Activated CD8-positive, alpha-beta memory T cell treated with anti-CD3 and anti-CD28 coated beads, Interleukin-2, amount 10 ng/mL, durations not matched to agents 7 days and 5 days (primary cell): Measurements from ENCODE around the gene NECTIN4. TPM values are rescaled to one million over a fixed set of nuclear protein-coding genes. Genes with fewer than 3 reads are reported as not detected.

Experiments used
- ATAC-seq: fragments of 150-1000 bp; cut with Tn5 transposase; one replicate; pipeline ENCODE4 v1.10.0; 2021; ENCODE audit warnings: moderate library complexity
- CTCF ChIA-PET: fragments of 350-600 bp; sonication (Branson Sonifier 250); formaldehyde crosslinking; loops from one replicate; lab custom pipeline; 2021; ENCODE audit warnings: antibody characterized with exemption; lab: Charles Lee
- DNase-seq: peaks from one replicate; pipeline ENCODE4 v3.0.0-alpha.2; 2020
- H3K27ac Mint-ChIP-seq: one replicate; pipeline ENCODE4 v1.8.0; 2021; ENCODE audit warnings: mild to moderate bottlenecking, mixed read lengths
- H3K27me3 Mint-ChIP-seq: one replicate; pipeline ENCODE4 v1.8.0; 2021; ENCODE audit warnings: mixed read lengths
- H3K36me3 Mint-ChIP-seq: one replicate; pipeline ENCODE4 v1.8.0; 2021; ENCODE audit warnings: mild to moderate bottlenecking, mixed read lengths
- H3K4me1 Mint-ChIP-seq: one replicate; pipeline ENCODE4 v1.8.0; 2021; ENCODE audit warnings: mixed read lengths
- H3K4me3 Mint-ChIP-seq: one replicate; pipeline ENCODE4 v1.8.0; 2021; ENCODE audit warnings: mild to moderate bottlenecking, moderate library complexity, mixed read lengths
- H3K9me3 Mint-ChIP-seq: one replicate; pipeline ENCODE4 v1.8.0; 2022; ENCODE audit warnings: low read depth, mixed read lengths
- total RNA-seq, 2 experiments: library from RNA; stranded (reverse); gene quantifications; one replicate each; pipeline ENCODE4 v1.2.3, GENCODE V29; 2021

Gene NECTIN4
- total RNA-seq, 2 experiments from 2014 or later: 0.12 TPM

GRCh38 chr1:161086457-161086856 lies 2.9 kb downstream of the NECTIN4 start:
- no peaks in the 10 kb centered on the region for H3K9me3 Mint-ChIP-seq
- CTCF ChIA-PET: interaction anchor here (1.2 to 4.8 kb wide), 3 partner anchors 11 to 16 kb away, joined by 3 to 22 read pairs (median 6); partner anchors contain the start of genes ARHGAP30 and KLHDC9
- H3K27me3 Mint-ChIP-seq: no peaks in the 10 kb centered on the region
- ATAC-seq (no peak), DNase-seq (no peak)
- H3K36me3 Mint-ChIP-seq: no peaks in the 10 kb centered on the region
- H3K4me1 Mint-ChIP-seq: peaks cover 9% of the 10 kb centered on the region
- H3K4me3 Mint-ChIP-seq: no peak overlapping the region
- no peak overlapping the region for H3K27ac Mint-ChIP-seq

GRCh38 chr1:161085165-161085564 lies 4.2 kb downstream of the NECTIN4 start:
- no peak overlapping the region for H3K4me3 Mint-ChIP-seq
- H3K4me1 Mint-ChIP-seq: peaks cover 3% of the 10 kb centered on the region
- no peaks in the 10 kb centered on the region for H3K27me3 Mint-ChIP-seq
- H3K27ac Mint-ChIP-seq: no peak overlapping the region
- no peak for ATAC-seq
- no peaks in the 10 kb centered on the region for H3K36me3 Mint-ChIP-seq
- CTCF ChIA-PET: interaction anchor here (1.7 to 4.8 kb wide), 2 partner anchors 12 to 15 kb away, joined by 6 to 22 read pairs; partner anchors contain the start of genes ARHGAP30 and KLHDC9
- no peaks in the 10 kb centered on the region for H3K9me3 Mint-ChIP-seq
- no peak for DNase-seq

- Mint-ChIP-seq H3K9me3 (no peaks in the 10 kb centered on the region), H3K4me3 (no peak overlapping the region), H3K4me1 (peaks cover 9% of the 10 kb centered on the region), H3K36me3 (no peaks in the 10 kb centered on the region), H3K27me3 (no peaks in the 10 kb centered on the region), H3K27ac (no peak overlapping the region)
- CTCF ChIA-PET: interaction anchor here (4.8 kb wide), 1 partner anchor 13 kb away, joined by 22 read pairs; the partner anchor contains the start of gene KLHDC9
- ATAC-seq: no peak
- DNase-seq: no peak
Observed at GRCh38 chr1:161084597-161084988, 4.8 kb downstream of the NECTIN4 start.

- peaks cover 12% of the 10 kb centered on the region for H3K4me1 Mint-ChIP-seq
- DNase-seq (no peak), ATAC-seq (no peak)
- CTCF ChIA-PET: interaction anchor here (2.2 to 4.8 kb wide), 3 partner anchors 12 to 15 kb away, joined by 5 to 22 read pairs (median 12); partner anchors contain the start of gene KLHDC9
- H3K27me3 Mint-ChIP-seq: no peaks in the 10 kb centered on the region
- no peaks in the 10 kb centered on the region for H3K36me3 Mint-ChIP-seq
- no peak overlapping the region for H3K4me3 Mint-ChIP-seq
- H3K27ac Mint-ChIP-seq: no peak overlapping the region
- H3K9me3 Mint-ChIP-seq: no peaks in the 10 kb centered on the region
Observed at GRCh38 chr1:161083748-161084596, 5.4 kb downstream of the NECTIN4 start.

- ATAC-seq (no peak), DNase-seq (no peak)
- H3K27me3 Mint-ChIP-seq: no peaks in the 10 kb centered on the region
- no peak overlapping the region for H3K4me3 Mint-ChIP-seq
- H3K27ac Mint-ChIP-seq: no peak overlapping the region
- CTCF ChIA-PET: interaction anchor here (2.2 to 4.8 kb wide), 3 partner anchors 12 to 14 kb away, joined by 5 to 22 read pairs (median 12); partner anchors contain the start of gene KLHDC9
- peaks cover 12% of the 10 kb centered on the region for H3K4me1 Mint-ChIP-seq
- no peaks in the 10 kb centered on the region for H3K36me3 Mint-ChIP-seq
- no peaks in the 10 kb centered on the region for H3K9me3 Mint-ChIP-seq
Observed at GRCh38 chr1:161082996-161083747, 6.2 kb downstream of the NECTIN4 start.

GRCh38 chr1:161082483-161082882 lies 6.9 kb downstream of the NECTIN4 start:
- H3K4me1 Mint-ChIP-seq: peaks cover 12% of the 10 kb centered on the region

GRCh38 chr1:161081519-161081918 lies 7.8 kb downstream of the NECTIN4 start:
- Mint-ChIP-seq H3K4me1 (peaks cover 12% of the 10 kb centered on the region), H3K27me3 (no peaks in the 10 kb centered on the region), H3K4me3 (no peak overlapping the region), H3K27ac (no peak overlapping the region), H3K9me3 (no peaks in the 10 kb centered on the region), H3K36me3 (no peaks in the 10 kb centered on the region)
- no peak for DNase-seq
- CTCF ChIA-PET: interaction anchor here (1.4 to 3.2 kb wide), 2 partner anchors 9 to 10 kb away, joined by 3 to 12 read pairs; no protein-coding TSS in a partner anchor
- ATAC-seq: no peak

More at GRCh38 chr1:161082483-161082882, 6.9 kb downstream of the NECTIN4 start:
- no peaks in the 10 kb centered on the region for H3K27me3 Mint-ChIP-seq
- no peaks in the 10 kb centered on the region for H3K9me3 Mint-ChIP-seq
- CTCF ChIA-PET: interaction anchor here (2.2 to 3.2 kb wide), 2 partner anchors 11 to 14 kb away, joined by 5 to 12 read pairs; no protein-coding TSS in a partner anchor
- H3K4me3 Mint-ChIP-seq: no peak overlapping the region
- ATAC-seq: no peak
- DNase-seq: no peak
- no peaks in the 10 kb centered on the region for H3K36me3 Mint-ChIP-seq
- H3K27ac Mint-ChIP-seq: no peak overlapping the region

- Mint-ChIP-seq H3K27me3 (no peaks in the 10 kb centered on the region), H3K36me3 (no peaks in the 10 kb centered on the region), H3K4me3 (no peak overlapping the region), H3K27ac (no peak overlapping the region), H3K9me3 (no peaks in the 10 kb centered on the region), H3K4me1 (peaks cover 12% of the 10 kb centered on the region)
- ATAC-seq (no peak), DNase-seq (no peak)
- CTCF ChIA-PET: interaction anchor here (0.8 to 3.2 kb wide), 3 partner anchors 9 to 10 kb away, joined by 3 to 12 read pairs (median 3); no protein-coding TSS in a partner anchor
Observed at GRCh38 chr1:161080441-161081405, 8.6 kb downstream of the NECTIN4 start.

- no peak overlapping the region for H3K4me3 Mint-ChIP-seq
- ATAC-seq (no peak), DNase-seq (no peak)
- no peaks in the 10 kb centered on the region for H3K36me3 Mint-ChIP-seq
- CTCF ChIA-PET: interaction anchor here (0.8 to 2.6 kb wide), 4 partner anchors 8 to 38 kb away, joined by 3 to 15 read pairs (median 4); partner anchors contain the start of genes KLHDC9 and NECTIN4
- no peaks in the 10 kb centered on the region for H3K27me3 Mint-ChIP-seq
- no peaks in the 10 kb centered on the region for H3K9me3 Mint-ChIP-seq
- peaks cover 12% of the 10 kb centered on the region for H3K4me1 Mint-ChIP-seq
- no peak overlapping the region for H3K27ac Mint-ChIP-seq
Observed at GRCh38 chr1:161079436-161080110, 9.8 kb downstream of the NECTIN4 start.

- CTCF ChIA-PET: interaction anchor here (2.6 kb wide), 1 partner anchor 20 kb away, joined by 15 read pairs; the partner anchor contains the start of gene KLHDC9
Observed at GRCh38 chr1:161077426-161077825, 11.9 kb downstream of the NECTIN4 start.

GRCh38 chr1:161076410-161076809 lies 12.9 kb downstream of the NECTIN4 start:
- DNase-seq (no peak), ATAC-seq (no peak)
- no peaks in the 10 kb centered on the region for H3K36me3 Mint-ChIP-seq
- peaks cover 32% of the 10 kb centered on the region for H3K4me1 Mint-ChIP-seq
- no peaks in the 10 kb centered on the region for H3K27me3 Mint-ChIP-seq
- CTCF ChIA-PET: interaction anchor here (0.5 to 1.6 kb wide), 2 partner anchors 21 to 84 kb away, joined by 3 to 7 read pairs; partner anchors contain the start of gene KLHDC9
- H3K4me3 Mint-ChIP-seq: no peak overlapping the region
- no peaks in the 10 kb centered on the region for H3K9me3 Mint-ChIP-seq
- H3K27ac Mint-ChIP-seq: no peak overlapping the region

More at GRCh38 chr1:161077426-161077825, 11.9 kb downstream of the NECTIN4 start:
- ATAC-seq (no peak), DNase-seq (no peak)
- no peaks in the 10 kb centered on the region for H3K9me3 Mint-ChIP-seq
- peaks cover 24% of the 10 kb centered on the region for H3K4me1 Mint-ChIP-seq
- no peak overlapping the region for H3K27ac Mint-ChIP-seq
- no peaks in the 10 kb centered on the region for H3K27me3 Mint-ChIP-seq
- H3K4me3 Mint-ChIP-seq: no peak overlapping the region
- H3K36me3 Mint-ChIP-seq: no peaks in the 10 kb centered on the region
